ENCODE measurements around the gene CFAP251.

DNA sequence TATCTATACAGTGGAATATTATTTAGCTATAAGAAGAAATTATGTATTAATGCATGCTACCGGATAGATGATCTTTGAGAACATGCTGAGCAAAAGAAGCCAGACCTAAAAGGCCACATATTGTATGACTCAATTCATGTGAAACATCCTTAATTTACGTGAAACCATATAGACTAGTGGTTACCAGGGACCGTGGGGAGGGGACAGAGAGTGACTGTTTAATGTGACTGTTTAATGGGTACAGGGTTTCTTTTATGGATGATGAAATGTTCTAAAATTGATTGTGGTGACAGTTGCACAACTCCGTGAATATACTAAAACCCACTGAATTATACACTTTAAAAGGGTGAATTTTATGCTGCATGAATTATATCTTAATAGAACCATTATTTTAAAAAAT, 94.7 kb downstream of the CFAP251 start:
- TF ChIP-seq CTCF (IDR thresholded peaks at IDR 0.05) (no peak), POLR2AphosphoS5 (IDR thresholded peaks at IDR 0.05) (no peak)

Measured in sigmoid colon (tissue), 4 donors.